Fibroblast of pulmonary artery (primary cell): ENCODE results near the gene SMIM27.
A peak's percentile ranks its signal among the peaks of the same experiment; 100 is the strongest.

Source experiments
- DNase-seq: peaks from one replicate; pipeline ENCODE4 v3.0.0-alpha.2; 2010; ENCODE audit warnings: low read depth
- H3K4me3 ChIP-seq: replicated peaks from 2 replicates; pipeline ENCODE4 v1.5.1; 2011; ENCODE audit warnings: low read depth, mild to moderate bottlenecking, control low read depth, low read length, moderate library complexity
- CTCF ChIP-seq: IDR thresholded peaks from 2 replicates; pipeline ENCODE4 v1.5.1; 2011; ENCODE audit warnings: mild to moderate bottlenecking, control low read depth, low read length, inconsistent platforms; ENCODE audit errors: missing control alignments

SMIM27 gene

GRCh38 chr9:32524892-32525708, 27.0 kb upstream of the SMIM27 start:
- DNase-seq, result peak; percentile 27
- TF ChIP-seq CTCF, result no peak
- peak overlapping the region; percentile 66 for H3K4me3 ChIP-seq

GRCh38 chr9:32525709-32526030, 26.5 kb upstream of the SMIM27 start:
- peak overlapping the region; percentile 66 for H3K4me3 ChIP-seq
- DNase-seq, result no peak
- no peak for TF ChIP-seq CTCF

GRCh38 chr9:32526041-32526706, 26.0 kb upstream of the SMIM27 start, which contains the start of gene RIGI:
Gene RIGI (minus strand): TSS chr9:32526196. CDS start chr9:32526166, 30 bp downstream.
- peak; percentile 52 for TF ChIP-seq CTCF
- peak within 1 kb of the TSS; percentile 66 for H3K4me3 ChIP-seq
- DNase-seq, result peak; percentile 95

- no peak for TF ChIP-seq CTCF
- no peak for DNase-seq
- H3K4me3 ChIP-seq, result peak overlapping the region; percentile 66
Observed at GRCh38 chr9:32526707-32527048, 25.4 kb upstream of the SMIM27 start.

GRCh38 chr9:32533336-32533735, 18.8 kb upstream of the SMIM27 start:
- no peak overlapping the region for H3K4me3 ChIP-seq
- TF ChIP-seq CTCF, result no peak
- no peak for DNase-seq

- H3K4me3 ChIP-seq, result no peak overlapping the region
- DNase-seq, result no peak
- TF ChIP-seq CTCF, result no peak
Observed at GRCh38 chr9:32533816-32534215, 18.3 kb upstream of the SMIM27 start.
